Uterus (tissue), 2 donors: Measurements from ENCODE around the gene HMCN1.

Experiments
- POLR2A ChIP-seq, 2 donors: fragments of 450-650 bp; IDR thresholded peaks; one replicate each; pipeline ENCODE4 v1.6.1; 2016; ENCODE audit warnings: antibody characterized with exemption in 2 of 2, mild to moderate bottlenecking in 1 of 2, moderate library complexity in 1 of 2
- TF ChIP-seq, protein P1 (sequence below), 4 experiments: fragments of 200-600 bp in 2 of 4; fragments of 450-650 bp in 2 of 4; sonication (generic) in 2 of 4; IDR thresholded peaks; one replicate each; pipeline ENCODE4 v1.5.1; 2016 to 2019; ENCODE audit warnings: antibody characterized with exemption in 4 of 4, mild to moderate bottlenecking in 2 of 4, moderate library complexity in 1 of 4

DNA sequence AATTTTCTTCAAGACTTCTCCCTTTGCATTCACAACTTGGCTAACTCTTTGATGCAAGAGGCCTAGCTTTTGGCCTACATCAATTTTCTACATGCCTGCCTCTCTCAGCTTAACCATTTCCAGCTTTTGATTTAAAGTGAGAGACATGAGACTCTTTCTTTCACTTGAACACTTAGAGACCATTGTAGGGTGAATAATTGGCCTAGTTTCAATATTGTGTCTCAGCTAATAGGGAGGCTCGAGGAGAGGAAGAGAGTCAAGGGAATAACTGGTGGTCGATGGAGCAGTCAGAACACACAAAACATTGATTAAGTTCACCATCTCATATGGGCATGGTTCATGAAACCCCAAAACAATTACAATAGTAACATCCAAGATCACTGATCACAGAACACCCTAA lies 415.4 kb downstream of the HMCN1 start:
- TF ChIP-seq POLR2A (IDR thresholded peaks at IDR 0.05) = no peak
- TF ChIP-seq, protein P1, sequence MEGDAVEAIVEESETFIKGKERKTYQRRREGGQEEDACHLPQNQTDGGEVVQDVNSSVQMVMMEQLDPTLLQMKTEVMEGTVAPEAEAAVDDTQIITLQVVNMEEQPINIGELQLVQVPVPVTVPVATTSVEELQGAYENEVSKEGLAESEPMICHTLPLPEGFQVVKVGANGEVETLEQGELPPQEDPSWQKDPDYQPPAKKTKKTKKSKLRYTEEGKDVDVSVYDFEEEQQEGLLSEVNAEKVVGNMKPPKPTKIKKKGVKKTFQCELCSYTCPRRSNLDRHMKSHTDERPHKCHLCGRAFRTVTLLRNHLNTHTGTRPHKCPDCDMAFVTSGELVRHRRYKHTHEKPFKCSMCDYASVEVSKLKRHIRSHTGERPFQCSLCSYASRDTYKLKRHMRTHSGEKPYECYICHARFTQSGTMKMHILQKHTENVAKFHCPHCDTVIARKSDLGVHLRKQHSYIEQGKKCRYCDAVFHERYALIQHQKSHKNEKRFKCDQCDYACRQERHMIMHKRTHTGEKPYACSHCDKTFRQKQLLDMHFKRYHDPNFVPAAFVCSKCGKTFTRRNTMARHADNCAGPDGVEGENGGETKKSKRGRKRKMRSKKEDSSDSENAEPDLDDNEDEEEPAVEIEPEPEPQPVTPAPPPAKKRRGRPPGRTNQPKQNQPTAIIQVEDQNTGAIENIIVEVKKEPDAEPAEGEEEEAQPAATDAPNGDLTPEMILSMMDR (IDR thresholded peaks at IDR 0.05) = no peak
